ENCODE data around the gene MATCAP1.

MATCAP1 gene

DNA sequence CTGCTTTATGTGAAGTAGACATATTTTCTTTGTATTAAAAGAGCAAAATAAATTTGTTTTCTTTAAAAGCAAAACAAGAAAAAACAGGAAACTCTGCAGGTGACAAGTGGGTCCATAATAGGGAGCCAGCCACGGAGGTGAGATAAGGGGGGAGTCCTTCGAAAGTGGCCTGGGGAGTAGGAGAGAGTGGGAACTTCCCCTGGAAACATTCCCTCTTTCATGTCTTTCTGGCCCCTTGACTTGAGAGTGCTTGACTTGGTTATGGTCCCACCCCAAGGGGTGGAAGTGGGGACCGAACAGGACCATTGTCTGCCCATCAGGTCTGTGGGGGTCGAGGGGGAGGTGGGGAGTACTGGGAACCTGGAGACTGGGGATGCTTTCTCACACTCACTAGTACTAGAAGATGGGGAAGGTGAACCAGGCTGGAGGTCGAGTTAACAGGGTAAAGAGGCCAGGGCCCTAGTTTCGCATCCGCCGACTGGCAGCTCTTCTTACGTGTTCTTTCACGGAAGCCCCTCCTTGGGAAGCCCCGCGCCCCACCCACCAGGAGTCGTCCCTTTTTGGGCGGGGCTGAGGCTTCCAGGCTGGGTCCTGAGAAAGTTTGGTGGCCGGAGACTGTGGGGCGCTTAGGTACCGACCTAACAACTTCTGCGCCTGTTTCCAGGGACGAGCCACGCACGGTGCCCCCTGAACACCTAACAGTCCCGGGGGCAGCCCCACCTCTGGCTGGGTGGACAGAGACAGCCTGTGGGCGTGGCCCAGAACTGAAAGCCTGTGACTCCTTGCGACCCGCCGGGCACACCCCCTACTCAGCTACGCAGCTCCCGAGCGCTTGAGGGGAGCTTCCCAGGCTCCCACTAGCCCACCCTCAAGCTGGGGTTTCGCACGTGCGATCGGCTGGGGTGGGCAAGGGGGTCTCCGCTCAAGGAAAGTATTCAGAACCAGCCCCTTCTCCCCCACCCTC lies 24.8 kb downstream of the MATCAP1 start:
- H2AFZ ChIP-seq (ENCODE audit: low read length): peak overlapping the region; percentile 22
- H3K4me2 ChIP-seq (ENCODE audit: low read depth, low read length): peak overlapping the region; percentile 97
- no peaks in the 10 kb centered on the region for H3K36me3 ChIP-seq (replicated peaks; ENCODE audit: insufficient read depth, low read length)
- no peaks in the 10 kb centered on the region for H3K9me3 ChIP-seq (replicated peaks; ENCODE audit: insufficient read depth, low read length)
- TF ChIP-seq, protein P1, sequence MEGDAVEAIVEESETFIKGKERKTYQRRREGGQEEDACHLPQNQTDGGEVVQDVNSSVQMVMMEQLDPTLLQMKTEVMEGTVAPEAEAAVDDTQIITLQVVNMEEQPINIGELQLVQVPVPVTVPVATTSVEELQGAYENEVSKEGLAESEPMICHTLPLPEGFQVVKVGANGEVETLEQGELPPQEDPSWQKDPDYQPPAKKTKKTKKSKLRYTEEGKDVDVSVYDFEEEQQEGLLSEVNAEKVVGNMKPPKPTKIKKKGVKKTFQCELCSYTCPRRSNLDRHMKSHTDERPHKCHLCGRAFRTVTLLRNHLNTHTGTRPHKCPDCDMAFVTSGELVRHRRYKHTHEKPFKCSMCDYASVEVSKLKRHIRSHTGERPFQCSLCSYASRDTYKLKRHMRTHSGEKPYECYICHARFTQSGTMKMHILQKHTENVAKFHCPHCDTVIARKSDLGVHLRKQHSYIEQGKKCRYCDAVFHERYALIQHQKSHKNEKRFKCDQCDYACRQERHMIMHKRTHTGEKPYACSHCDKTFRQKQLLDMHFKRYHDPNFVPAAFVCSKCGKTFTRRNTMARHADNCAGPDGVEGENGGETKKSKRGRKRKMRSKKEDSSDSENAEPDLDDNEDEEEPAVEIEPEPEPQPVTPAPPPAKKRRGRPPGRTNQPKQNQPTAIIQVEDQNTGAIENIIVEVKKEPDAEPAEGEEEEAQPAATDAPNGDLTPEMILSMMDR (IDR thresholded peaks at IDR 0.05; ENCODE audit: low read length): no peak
- no peak for TF ChIP-seq EZH2phosphoT487 (IDR thresholded peaks at IDR 0.05; ENCODE audit: low read length)
- H3K9ac ChIP-seq (ENCODE audit: low read length): peak overlapping the region; percentile 99
- peaks cover 17% of the 10 kb centered on the region for H3K79me2 ChIP-seq (ENCODE audit: low read length)
- peaks cover 26% of the 10 kb centered on the region for H3F3A ChIP-seq (ENCODE audit: insufficient read depth, low read length)
- H3K4me1 ChIP-seq (ENCODE audit: low read length): peaks cover 22% of the 10 kb centered on the region
- H3K27ac ChIP-seq (ENCODE audit: low read length): peak overlapping the region; percentile 100
- H3K27me3 ChIP-seq (replicated peaks; ENCODE audit: insufficient read depth, low read length): no peaks in the 10 kb centered on the region
- H3K4me3 ChIP-seq (ENCODE audit: low read length): peak overlapping the region; percentile 96
- no peaks in the 10 kb centered on the region for H3K9me2 ChIP-seq (replicated peaks; ENCODE audit: insufficient read depth, low read length)
- no peaks in the 10 kb centered on the region for H4K20me1 ChIP-seq (ENCODE audit: insufficient read depth, low read length)
- DNase-seq: peak; percentile 94

DNA sequence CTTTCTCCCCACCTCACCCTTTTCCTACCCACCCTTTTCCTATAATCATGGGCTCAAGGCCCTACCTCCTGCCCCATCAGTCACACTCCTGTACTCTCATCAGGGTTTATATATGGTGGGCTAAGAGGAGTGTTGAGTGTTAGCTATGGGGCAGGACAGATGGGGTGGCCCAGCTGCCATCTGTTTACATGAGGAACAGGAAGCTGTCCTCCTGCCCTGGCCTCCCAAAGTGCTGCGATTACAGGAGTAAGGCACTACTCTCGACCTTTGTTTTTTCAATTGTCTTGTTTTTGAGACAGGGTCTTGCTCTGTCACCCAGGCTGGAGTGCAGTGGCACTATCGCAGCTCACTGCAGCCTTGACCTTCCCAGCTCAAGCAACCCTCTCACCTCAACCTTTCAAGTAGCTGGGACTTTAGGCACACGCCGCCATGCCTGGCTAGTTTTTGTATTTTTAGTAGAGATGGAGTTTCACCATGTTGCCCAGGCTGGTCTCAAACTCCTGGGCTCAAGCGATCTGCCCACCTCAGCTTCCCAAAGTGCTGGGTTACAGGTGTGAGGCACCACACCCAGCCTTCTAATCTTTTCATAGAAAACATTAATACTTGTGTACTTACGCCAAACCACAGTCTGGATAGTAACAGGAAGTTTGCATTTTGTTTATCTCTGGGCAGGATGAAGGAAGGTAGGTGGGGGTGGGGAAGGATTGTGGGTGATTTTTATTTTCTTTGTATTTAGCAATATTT lies 25.7 kb downstream of the MATCAP1 start:
- H3K4me3 ChIP-seq (ENCODE audit: low read length): peak overlapping the region; percentile 96
- peak overlapping the region; percentile 99 for H3K9ac ChIP-seq (ENCODE audit: low read length)
- no peaks in the 10 kb centered on the region for H3K36me3 ChIP-seq (replicated peaks; ENCODE audit: insufficient read depth, low read length)
- peaks cover 26% of the 10 kb centered on the region for H3F3A ChIP-seq (ENCODE audit: insufficient read depth, low read length)
- peak; percentile 46 for DNase-seq
- peaks cover 18% of the 10 kb centered on the region for H3K4me1 ChIP-seq (ENCODE audit: low read length)
- peak overlapping the region; percentile 97 for H3K4me2 ChIP-seq (ENCODE audit: low read depth, low read length)
- H3K79me2 ChIP-seq (ENCODE audit: low read length): peaks cover 17% of the 10 kb centered on the region
- no peaks in the 10 kb centered on the region for H3K9me2 ChIP-seq (replicated peaks; ENCODE audit: insufficient read depth, low read length)
- H3K27ac ChIP-seq (ENCODE audit: low read length): peak overlapping the region; percentile 100
- H2AFZ ChIP-seq (ENCODE audit: low read length): no peak overlapping the region
- H3K27me3 ChIP-seq (replicated peaks; ENCODE audit: insufficient read depth, low read length): no peaks in the 10 kb centered on the region
- H3K9me3 ChIP-seq (replicated peaks; ENCODE audit: insufficient read depth, low read length): no peaks in the 10 kb centered on the region
- no peaks in the 10 kb centered on the region for H4K20me1 ChIP-seq (ENCODE audit: insufficient read depth, low read length)
- TF ChIP-seq, protein P1 (IDR thresholded peaks at IDR 0.05; ENCODE audit: low read length): no peak
- TF ChIP-seq EZH2 (optimal IDR thresholded peaks at IDR 0.05; ENCODE audit: low read depth, low read length): no peak
- no peak for TF ChIP-seq EZH2phosphoT487 (IDR thresholded peaks at IDR 0.05; ENCODE audit: low read length)

DNA sequence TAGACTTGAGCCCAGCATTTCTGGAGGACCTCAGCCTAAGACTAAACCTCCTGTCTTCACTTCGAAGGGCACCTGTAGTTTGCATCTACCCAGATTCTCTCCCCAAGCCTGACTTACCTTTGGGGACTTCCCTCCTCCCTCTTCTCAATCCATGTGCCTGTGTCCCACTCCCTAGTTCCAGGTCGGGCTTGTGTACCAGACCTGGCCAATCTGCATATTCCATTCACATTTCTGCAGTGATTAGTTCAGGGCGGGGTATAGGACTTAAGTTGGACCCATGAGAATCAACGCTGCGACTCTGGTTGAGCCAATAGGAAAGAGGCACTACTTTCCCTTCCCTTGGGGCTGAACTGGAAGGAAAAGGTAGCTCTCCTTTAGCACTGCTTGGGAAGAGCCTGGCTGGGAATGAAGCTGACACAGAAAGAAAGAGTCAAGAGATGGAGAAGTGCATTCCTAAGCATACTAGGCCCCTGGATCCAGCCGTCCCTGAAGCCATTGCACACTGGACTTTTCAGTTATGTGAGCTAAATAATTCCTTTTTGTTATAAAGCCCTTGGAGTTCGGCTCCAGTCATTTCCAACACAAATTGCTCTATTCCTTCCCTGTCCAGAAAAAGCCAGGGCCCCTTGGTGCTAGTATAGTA lies 26.5 kb downstream of the MATCAP1 start:
- TF ChIP-seq EZH2 (optimal IDR thresholded peaks at IDR 0.05; ENCODE audit: low read depth, low read length): no peak
- TF ChIP-seq, protein P1 (IDR thresholded peaks at IDR 0.05; ENCODE audit: low read length): no peak
- TF ChIP-seq EZH2phosphoT487 (IDR thresholded peaks at IDR 0.05; ENCODE audit: low read length): no peak
- peak overlapping the region; percentile 100; the same call in 1 of the 2 replicates for H3K27ac ChIP-seq (ENCODE audit: low read length)
- H3K36me3 ChIP-seq (replicated peaks; ENCODE audit: insufficient read depth, low read length): no peaks in the 10 kb centered on the region
- no peak overlapping the region for H3K4me2 ChIP-seq (ENCODE audit: low read depth, low read length)
- no peak for DNase-seq
- H3K4me1 ChIP-seq (ENCODE audit: low read length): peaks cover 18% of the 10 kb centered on the region
- no peak overlapping the region for H3K4me3 ChIP-seq (ENCODE audit: low read length)
- H3K27me3 ChIP-seq (replicated peaks; ENCODE audit: insufficient read depth, low read length): no peaks in the 10 kb centered on the region
- no peaks in the 10 kb centered on the region for H3K9me3 ChIP-seq (replicated peaks; ENCODE audit: insufficient read depth, low read length)
- H3K9ac ChIP-seq (ENCODE audit: low read length): no peak overlapping the region
- no peaks in the 10 kb centered on the region for H3K9me2 ChIP-seq (replicated peaks; ENCODE audit: insufficient read depth, low read length)
- H3F3A ChIP-seq (ENCODE audit: insufficient read depth, low read length): peaks cover 26% of the 10 kb centered on the region
- peaks cover 17% of the 10 kb centered on the region for H3K79me2 ChIP-seq (ENCODE audit: low read length)
- no peaks in the 10 kb centered on the region for H4K20me1 ChIP-seq (ENCODE audit: insufficient read depth, low read length)
- no peak overlapping the region for H2AFZ ChIP-seq (ENCODE audit: low read length)

Data from MM.1S (cell line).